DMS153 treated with DMSO at 0.1 percent for 48 hours (cell line): ENCODE data around the gene ABCA13.

Source experiments
- DNase-seq: peaks from one replicate; lab custom pipeline; 2025; ENCODE audit not compliant: unreplicated experiment; lab: John Stamatoyannopoulos, UW

ABCA13 gene

DNA sequence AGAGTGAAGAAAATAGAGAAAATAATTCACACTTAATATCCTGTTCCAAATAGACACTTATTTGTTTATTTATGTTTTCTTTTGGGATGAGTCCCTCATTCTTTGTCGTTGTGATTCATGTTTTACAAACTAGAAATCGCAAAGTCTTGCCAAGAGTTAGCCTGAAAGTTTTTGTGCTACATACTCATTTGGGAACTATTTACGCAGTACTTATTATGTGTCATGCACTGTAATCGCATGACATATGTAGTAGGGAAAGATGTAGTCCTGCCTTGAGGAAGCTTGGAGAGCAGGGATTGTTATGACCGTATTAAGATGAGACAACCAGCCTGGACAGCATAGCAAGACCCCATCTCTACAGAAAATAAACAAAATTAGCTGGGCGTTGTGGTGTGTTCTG lies 189.3 kb downstream of the ABCA13 start:
- DNase-seq = no peak

DNA sequence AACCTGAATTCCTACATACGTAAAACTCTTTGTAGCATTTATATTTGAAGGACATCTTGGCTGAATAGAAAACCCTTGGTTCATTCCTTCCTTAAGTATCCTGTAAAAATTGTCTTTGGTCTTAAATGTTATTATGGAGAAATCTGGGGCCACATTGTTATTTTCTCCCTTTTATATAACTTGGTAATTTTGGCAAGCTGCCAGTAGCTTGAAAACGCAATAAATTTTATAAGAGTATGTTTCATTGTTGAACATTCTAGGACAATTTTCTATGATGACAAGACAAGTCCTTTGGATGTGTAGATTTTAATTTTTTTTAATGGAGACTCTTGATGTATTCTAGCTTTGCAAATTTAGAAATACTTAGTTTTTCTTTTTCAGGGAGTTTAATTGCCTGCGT lies 191.9 kb downstream of the ABCA13 start:
- no peak for DNase-seq

DNA sequence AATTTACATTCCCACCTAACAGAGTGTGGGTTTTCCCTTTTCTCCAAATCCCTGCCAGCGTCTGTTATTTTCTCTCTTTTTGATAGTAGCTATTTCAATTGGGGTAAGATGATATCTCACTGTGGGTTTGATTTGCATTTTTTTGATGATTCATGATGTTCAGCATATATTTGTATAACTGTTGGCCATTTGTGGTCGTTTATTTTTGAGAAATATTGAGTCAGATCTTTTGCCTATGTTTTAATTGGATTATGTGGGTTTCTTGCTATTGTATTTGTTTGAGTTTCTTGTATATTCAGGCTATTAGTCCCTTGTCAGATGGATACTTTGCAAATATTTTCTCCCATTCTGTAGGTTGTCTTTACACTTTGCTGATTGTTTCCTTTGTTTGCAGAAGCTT lies 193.8 kb downstream of the ABCA13 start:
- DNase-seq = no peak

DNA sequence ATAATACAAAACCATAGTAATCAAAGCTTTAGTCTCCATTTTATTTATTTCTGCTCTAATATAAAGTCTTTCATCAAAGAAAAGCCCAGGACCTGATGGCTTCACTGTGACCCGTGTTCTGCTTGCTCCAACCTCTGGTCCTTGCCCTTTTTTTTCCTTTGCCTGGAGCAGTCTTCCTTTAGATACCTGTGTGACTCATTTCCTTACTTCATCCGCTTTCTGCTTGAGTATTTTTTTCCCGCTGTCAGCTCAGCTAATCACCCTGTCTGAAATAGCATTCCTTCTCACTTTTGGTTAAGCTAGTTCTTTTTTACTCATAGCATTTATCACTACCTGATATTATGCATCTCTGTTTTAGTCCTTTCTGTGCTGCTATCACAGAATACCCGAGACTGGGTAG lies 194.8 kb downstream of the ABCA13 start:
- DNase-seq = no peak

DNA sequence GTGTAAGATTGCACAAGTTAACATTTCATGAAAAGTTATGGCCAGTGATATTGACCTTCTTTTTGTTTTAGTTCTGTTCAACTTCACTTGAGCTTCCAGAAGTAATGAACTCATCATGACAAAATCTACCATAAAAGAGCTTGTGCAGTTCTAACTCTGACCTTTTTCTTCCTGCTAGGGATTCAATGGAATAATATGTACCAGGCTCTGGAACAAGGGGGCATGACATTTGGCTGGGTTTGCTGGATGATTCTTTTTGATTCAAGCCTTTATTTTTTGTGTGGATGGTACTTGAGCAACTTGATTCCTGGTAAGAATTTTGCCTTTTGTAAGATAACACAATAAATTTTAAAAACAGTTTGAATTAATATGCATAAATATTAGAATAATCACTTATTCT lies 205.0 kb downstream of the ABCA13 start:
- no peak for DNase-seq

DNA sequence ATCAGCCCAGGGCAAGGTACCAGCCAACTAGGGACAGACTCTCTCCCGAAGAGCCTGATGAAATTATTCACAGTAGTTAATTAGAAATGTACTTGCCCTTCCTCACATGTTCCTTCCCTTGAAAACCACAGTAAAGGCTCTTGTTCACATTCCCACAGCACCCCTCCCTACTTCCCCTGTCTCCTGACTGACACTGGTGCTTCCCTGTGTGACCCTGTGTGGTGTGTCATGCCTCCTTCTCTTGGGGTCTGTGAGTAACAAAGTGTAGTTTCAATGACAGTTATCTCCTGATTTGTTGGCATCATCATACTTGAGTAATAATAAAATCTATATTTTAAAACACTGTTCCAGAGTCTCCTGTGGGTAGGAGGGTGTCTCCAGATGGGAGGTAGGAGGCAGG lies 209.7 kb downstream of the ABCA13 start:
- DNase-seq = no peak

DNA sequence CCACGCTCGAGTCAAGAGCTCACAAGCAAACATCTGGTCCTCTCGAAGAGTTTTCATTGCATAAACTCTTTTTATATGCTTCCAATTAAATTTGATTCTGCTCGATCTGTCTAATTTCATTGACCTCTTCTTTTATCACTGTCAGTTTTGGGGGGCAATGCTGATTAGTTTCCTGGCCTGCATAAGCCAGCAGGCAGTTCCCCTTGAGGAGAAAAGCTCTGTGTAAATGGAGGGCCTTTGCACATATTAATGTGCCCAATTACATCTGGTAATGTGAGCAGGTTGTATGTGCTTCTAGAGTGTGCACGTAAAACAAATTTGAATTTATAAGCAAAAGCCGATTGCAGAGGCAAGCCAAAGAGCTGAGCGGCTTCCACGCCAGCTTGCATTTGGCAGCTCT lies 210.3 kb downstream of the ABCA13 start:
- no peak for DNase-seq

DNA sequence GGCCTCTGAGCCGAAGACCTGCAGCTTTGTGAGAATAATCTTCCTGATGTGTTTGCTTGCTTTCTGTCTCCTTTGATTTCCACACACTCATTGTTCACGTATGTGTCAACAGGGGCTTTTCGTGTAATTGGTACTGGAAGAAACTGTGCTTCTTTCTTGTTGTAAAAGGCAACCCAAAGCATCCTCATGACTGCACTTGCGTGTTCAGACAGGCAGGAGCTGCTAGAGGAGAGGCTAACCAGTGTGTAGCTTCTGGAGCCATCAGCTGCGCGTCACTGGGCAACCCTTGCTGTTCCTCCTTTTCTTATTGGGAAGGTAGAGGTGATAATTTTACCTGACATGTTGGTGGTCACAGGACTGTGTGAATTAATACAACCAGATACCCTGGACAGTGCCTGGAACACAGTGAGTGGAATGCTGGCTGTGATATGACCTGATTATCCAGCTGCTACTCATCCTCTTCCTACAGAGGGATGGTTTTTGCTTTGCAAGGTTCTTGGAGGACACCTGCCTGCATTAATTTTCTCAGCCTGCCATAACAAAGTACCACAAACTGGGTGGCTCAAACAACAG lies 213.0 kb downstream of the ABCA13 start:
- DNase-seq = no peak

DNA sequence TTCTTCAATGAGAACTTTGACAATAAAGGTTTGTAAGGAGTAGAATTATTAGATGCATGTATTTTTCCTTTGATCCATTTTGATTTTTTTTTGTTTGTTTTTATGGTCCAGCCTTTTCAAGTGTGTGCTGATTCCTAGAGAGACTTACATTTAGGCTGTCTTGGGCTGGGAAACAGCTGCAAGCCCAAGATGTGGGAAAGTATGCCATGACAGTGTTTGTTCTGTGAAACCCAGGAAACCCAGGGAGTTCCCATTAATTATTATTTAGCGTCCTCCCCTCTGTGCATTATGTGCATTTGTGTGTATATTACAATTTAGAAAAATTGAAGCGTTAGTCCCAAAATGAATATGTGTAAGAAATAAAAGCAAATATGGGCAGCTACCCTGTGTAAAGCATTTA lies 216.7 kb downstream of the ABCA13 start:
- no peak for DNase-seq

DNA sequence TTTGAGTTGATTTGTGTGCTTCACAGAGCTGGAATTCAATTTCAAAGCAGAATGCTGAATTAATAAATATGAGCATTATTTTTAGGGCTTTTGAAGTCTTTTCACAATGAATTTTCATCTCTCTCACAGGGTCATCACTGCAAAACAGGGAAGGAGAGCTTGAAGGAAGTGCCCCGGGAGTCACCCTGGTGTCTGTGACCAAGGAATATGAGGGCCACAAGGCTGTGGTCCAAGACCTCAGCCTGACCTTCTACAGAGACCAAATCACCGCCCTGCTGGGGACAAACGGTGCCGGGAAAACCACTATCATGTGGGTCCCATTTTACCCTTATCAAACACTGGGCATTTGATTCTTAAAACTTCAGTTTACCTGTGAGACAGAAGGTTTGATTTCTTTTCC lies 217.7 kb downstream of the ABCA13 start:
- no peak for DNase-seq

DNA sequence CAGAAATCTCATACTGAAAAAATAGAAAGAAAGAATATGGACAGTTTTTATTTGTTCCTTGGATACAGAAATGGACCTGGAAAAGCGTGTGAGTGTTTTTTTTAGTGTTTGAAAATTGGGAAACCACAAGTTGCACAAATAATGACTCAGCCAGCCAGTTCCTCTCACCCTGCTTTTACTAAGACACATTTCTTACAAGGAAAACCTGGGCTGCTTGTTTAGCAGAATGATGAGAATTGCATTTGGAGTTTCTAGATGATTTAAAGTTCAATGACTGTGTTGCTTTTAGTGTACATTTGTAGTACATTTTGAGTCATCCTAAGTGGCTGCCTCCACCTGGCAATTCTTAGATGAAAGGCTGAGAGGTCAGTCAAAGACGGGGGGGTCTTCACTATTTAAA lies 218.7 kb downstream of the ABCA13 start:
- DNase-seq = no peak

DNA sequence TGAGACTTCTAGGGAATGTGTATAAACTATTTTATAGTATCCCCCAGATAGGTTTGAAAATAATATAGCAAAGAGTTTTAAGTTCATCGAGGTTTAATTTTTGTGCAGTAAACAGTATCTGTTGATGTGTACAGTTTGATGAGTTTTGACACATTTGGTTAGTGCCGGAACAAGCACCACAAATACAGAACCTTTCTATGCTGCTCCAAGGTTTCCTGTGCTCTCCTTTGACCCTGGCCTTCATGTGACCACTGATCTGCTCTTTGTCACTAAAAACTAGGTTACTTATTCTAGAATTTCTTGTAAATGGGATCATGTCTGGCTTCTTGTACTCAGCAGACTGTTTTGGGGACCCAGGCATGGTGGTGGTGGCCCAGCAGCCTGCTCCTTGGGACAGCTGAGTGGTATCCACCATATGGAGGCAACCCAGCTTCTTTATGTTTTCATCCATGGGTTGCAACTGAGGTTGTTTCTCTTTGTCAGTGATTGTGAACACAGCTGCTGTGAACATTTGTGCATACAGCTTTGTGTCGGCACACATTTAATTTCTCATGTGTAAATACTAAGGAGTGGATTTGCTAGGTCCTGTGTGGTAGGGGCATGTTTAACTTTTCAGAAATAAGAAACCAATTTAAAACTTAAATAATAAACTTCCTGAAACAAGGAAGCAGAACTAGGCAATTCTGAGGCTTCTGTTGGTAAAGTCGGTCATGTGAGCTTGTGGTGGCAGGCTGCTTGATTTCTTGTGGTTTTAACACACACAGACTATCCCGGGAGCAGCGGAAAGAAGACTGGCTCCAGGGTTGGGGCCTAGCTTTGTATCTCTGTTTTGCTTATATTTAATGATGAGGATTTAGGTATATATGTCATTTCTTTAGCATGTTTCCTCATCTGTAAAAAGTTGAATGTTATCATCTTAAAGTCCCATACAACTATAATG lies 219.4 kb downstream of the ABCA13 start:
- DNase-seq = no peak

DNA sequence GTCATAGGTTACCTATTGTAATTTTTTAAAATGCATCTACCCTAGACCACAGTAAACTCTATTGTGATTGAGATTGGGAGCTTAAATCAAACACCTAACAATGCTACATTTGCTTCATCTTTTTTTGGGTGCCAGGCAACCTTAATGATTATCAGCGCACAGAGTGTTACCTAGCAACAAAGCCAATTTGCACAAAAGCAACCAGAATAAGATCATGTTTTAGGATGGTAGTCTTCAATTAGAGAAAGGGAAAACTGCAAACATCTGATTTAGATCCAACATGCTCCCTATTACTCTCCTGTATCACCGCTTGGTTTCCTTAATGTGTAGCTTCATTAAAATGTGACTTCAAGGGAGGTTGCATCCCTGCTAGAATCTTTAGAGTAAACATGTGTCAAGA lies 226.9 kb downstream of the ABCA13 start:
- no peak for DNase-seq

DNA sequence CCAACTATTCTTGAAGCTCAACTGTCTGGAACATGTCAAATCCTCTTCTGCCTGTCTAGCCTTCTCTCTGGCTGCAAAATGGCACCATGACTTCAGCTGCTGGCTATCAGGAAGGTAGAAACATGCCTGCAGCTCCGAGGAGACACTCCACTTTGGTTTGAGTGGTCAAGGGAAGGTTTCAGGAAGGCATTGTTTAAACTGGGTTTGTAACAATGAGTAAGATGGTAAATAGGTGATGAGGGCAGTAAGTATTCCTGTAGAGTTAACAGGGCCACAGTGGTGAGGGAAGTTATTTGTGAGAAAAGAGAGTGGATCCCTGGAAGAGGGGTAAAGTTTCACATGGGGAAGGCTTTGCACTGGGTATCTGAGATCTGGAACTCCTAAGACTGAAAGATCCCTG lies 231.5 kb downstream of the ABCA13 start:
- DNase-seq = no peak

DNA sequence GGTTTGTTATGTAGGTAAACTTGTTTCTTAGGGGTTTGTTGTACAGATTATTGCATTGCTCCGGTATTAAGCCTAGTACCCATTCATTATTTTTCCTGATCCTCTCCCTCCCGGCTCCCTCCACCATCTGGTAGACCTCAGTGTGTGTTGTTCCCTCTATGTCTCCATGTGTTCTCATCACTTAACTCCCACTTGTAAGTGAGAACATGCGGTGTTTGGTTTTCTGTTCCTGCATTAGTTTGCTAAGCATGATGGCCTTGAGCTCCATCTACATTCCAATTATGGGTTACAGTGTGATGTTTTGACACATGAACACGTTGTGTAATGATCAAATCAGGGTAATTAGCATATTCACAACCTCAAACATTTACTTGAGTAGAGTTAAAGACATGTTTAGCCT lies 237.5 kb downstream of the ABCA13 start:
- DNase-seq = no peak

DNA sequence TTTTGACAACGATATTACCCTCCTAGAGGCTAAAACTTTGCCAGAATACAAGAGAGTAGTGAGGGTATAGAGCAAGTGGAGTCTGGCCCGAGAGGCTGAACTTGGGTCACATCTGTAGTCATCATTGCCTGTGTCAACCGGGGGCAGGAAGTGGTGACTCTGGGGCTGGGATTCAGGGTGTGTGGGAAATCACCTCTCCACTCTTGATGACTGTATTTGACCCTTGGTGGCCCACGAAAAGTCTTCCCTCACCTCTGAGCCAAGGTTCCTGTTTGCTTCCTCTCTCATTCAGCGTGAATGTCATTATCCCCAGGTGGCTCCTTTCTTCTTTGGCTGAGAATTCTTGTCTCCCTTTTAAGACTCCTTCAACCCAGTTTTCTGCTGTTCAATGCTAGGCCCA lies 240.4 kb downstream of the ABCA13 start:
- no peak for DNase-seq

DNA sequence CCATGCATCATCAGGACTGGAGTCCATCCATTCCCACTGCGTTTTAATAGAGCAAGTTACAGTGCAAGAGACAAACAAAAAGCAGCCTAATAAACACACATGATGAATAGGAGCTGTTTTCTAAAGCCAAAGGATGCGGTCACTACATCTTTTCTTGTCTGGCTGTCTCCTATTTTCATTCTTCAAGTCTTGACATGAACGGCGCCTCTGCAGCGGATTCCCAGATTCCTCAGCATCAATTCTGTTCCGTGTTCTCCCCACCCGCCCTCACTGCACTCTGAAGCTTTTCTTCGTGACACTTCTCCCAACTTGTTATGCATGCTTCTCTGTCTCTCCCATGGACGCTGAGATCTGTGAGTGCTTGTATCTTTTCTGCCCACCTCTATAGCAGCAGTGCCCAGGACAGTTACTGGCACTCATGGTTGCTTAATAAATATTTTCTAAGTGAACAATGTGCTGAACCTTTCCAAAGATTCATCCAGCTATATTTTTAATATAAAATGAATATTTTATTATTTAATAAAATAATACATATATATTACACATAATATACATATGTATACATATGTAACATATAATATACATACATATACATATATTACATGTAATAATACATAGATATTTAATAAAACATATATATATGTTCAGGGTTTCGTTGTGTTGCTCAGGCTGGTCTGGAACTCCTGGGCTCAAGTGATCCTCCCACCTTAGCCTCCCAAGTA lies 242.9 kb downstream of the ABCA13 start:
- DNase-seq = no peak

DNA sequence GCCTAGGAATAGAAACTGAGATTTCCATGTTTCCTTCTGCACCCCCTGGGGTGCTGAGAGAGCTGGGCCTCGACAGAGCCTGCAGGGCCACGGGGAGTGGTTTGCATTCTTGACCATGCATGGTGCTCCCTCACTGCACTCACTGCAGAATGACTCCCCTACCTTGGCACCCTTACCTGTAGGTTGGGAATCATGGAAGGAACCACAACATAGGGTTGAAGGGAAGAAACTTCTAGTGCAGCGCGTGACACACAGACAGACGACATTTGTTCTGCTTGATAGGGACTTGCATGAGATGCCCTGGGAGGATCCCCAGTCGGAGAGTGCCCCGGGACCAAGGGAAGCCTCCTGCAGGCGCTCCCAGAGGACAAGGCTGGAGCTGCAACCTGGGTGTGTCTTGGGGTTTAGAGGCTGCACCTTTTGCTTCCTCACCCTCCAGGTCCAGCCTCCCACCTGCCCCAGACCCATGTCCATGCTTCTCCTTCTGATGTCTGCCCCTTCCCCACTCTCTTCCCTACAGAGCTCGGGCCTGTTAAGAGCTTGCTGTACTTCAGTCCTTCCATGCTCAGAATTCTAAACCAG lies 245.2 kb downstream of the ABCA13 start:
- DNase-seq = no peak

DNA sequence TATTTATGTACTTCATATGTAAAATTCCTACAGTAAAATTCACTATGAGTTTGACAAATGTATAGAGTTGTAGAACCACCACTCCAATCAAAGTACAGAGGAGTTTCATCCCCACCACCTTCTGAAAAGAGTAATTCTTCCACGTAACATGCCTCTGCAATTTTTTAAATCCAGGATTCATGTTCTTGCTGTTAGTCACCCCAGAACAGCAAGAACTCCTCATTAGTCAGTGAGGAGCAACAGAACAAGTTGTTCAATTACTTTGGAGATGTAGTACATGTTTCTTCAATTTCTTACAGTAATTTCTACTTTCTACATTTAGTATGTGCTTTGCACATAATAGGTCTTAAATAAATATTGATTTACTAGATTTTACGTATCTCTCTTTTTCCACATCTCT lies 248.1 kb downstream of the ABCA13 start:
- DNase-seq = no peak

DNA sequence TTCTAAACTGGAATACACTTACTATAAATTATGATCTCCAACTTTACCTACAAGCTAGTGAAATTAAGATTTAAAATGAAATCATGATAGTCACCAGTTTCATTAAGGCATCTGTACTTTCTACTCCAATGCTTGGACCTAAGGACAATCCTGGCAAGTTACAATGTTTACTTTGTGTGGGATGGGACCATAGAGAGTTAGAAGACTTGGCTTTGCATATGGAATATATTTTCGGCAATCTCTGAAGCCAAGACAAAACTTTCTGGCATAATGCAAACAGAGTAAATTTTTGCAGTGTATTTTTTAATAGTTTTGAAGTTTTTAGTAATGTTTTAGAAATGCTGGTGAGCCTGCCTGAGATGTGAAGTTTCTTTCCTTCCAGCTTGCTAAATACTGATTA lies 248.9 kb downstream of the ABCA13 start:
- DNase-seq = no peak

DNA sequence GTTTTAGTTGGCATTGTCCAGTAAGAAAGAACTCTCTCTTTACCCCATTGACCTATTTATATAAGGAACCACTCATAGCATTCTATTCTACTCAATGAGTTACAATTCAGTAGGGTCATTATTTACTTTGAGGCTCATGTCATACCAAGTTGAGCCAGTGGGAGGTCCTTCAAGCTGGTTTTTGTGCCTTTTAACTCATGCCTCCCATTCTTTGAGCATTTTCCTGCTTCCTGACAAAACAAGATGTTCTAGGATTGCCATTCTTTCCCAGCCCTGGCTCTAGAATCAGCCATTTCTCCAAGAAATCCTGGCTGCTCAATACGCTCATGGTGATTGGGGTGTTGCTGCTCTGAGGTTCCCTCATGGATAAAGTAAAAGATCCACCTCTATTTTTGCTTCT lies 250.1 kb downstream of the ABCA13 start:
- no peak for DNase-seq

DNA sequence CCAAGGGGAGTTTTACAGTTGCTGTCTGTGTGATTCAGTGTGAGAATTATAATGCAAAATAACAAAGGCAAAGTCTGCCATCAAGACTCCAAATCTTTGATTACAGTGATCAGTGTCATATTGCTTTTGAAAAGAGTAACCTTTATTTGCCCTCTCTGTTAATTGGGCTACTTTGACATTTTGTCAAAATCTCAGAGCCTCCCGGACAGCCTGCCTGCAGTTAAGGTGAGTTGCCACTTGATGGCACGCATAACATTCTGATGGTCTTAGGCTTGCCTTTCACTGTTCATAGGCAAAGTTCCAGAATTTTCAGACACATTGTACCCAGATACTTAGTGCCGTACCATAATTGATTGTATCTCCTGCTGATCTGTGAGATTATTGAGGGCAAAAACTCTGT lies 253.5 kb downstream of the ABCA13 start:
- peak; percentile 64 for DNase-seq
